HG02852 (cell line): Measurements from ENCODE around the gene LIPC.

Experiments used
- ATAC-seq: cut with Tn5 transposase; IDR thresholded peaks from one replicate; pipeline ENCODE4 v1.9.1; 2021; ENCODE audit warnings: mild to moderate bottlenecking, moderate library complexity; ENCODE audit not compliant: unreplicated experiment

The LIPC gene

DNA sequence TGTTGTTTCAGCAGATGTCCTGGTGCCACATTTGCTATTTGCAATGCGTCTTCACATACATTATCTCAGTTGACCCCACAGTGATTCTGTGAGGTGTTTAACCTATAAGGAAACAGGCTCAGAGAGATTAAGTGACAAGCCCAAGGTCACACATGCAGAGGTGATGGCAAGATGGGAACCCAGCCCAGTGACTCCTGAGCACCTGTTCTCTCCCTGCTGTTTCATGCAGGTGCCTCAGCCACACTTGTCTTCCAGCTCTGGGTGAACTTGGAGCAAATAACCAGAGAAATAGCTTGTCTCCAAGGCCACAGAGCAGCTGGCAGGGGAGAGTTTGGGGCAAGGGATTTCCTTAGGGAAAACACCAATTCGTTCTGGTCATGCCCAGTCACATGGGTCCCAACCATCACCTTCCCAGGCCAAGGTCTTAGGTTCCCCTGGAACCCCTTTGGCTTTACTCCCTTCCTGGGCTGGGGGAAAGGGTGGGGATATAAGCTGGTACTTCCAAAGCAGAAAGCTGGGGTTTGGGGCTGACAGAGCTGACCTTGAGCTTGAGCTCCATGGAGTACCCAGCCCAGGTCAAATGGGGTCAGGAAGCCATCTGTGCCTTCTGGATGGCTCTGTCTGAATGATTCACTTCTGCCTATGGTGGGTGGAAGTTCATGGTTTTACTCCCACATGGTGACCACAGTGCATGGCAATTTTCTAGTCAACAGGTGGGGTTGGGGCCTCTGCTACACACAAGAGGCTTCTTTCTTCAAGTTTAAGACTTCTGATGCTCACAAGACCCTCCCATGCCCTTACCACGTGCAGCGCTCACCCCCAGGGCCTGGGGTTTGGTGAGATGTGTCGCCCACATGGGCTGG, 22.4 kb downstream of the LIPC start:
- ATAC-seq, result peak; percentile 59

DNA sequence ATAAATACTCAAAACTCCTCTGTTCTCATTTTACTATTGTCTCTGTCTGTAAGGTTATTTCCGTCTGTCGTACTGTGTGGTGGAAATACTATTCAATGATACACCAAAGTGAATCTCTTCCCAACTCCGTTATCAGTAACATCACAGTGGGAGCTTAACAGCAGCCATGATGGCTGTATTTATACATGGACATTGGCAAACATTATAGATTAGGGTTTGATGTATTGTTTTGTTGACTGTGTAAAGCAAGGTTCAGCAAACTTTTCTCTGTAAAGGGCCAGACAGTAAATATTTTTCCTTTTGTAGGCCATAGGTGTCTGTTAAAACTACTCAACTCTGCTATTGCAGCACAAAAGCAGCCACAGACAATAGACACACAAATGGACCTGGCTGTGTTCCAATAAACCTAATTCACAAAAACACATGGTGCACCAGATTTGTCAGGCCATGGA, 23.2 kb downstream of the LIPC start:
- no peak for ATAC-seq

GRCh38 chr15:58457466-58457965, 25.7 kb downstream of the LIPC start:
- ATAC-seq, result peak; percentile 59

DNA sequence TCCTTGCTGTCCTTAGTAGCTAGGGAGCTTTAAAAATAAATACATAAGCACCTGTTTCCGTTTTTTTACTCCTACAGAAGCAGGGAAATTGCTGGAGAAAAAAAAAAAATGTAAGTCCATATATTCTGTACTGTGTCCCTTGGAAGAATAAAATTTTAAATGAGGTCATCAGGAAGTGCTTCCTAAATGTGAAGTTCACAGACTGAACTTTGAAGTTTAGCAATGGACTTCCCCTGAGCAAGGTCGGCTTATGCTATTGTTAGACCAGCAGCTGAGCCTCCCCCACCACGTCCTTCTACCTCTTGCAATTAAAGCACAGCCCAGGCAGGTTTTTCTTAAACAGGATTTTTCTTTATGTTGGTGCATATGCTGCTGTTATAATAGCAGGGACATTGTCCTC, 26.3 kb downstream of the LIPC start:
- ATAC-seq, result peak; percentile 37

GRCh38 chr15:58459045-58459444, 27.3 kb downstream of the LIPC start:
- no peak for ATAC-seq

DNA sequence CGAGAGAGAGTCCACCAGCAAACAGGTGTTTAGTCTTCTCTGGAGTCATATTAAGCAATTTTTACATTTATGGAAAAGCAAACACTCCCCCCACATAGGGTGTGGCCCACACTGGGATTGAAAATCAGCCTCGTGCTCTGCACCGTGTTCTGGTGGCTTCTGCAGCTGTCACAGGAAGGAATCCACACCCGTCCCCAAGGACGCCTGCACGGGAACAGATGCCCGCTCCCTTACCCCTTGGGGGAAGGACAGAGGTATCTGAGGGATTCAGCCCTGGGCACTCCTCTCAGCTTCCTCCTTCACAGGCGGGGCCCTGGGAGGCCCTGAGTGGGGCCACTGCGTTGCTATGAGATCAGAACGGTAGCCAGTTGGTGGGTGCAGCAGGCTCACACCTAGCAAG, 27.8 kb downstream of the LIPC start:
- ATAC-seq, result no peak

DNA sequence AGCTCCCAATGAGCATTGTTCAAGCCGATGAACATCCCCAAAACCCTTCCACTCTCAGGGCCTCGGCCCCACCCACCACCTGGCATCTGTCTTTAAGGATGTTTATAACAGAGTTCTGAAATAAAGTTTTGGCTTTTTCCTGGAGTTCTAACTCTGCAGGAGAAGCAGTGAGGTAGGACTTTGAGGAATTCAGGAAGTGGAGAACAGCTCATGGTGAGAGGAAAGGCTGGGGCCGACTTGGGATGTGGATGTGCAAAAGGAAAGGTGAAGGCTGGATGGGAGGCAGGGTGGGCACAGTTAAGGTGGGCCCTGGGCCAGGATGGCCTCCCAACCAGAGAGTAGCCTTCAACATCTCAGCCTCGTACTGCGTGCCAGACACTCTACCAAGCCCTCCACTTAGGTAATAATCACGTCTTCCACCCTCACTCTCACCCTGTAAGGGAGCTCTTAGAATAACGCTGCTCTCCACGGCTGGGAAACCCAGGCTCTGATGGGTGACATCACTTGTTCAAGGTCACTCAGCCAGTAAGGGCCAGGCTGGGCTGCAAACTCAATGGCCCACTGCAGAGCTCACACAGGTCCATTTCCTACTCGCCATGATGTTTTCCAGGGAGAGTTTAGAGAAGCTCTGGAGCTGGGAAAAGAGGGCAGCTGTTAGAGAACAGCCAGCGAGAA, 28.5 kb downstream of the LIPC start:
- no peak for ATAC-seq

- ATAC-seq, result no peak
Measured at GRCh38 chr15:58460872-58461271, 29.1 kb downstream of the LIPC start.

- no peak for ATAC-seq
Measured at GRCh38 chr15:58462547-58462946, 30.8 kb downstream of the LIPC start.

- no peak for ATAC-seq
Measured at GRCh38 chr15:58462973-58463663, 31.3 kb downstream of the LIPC start.

DNA sequence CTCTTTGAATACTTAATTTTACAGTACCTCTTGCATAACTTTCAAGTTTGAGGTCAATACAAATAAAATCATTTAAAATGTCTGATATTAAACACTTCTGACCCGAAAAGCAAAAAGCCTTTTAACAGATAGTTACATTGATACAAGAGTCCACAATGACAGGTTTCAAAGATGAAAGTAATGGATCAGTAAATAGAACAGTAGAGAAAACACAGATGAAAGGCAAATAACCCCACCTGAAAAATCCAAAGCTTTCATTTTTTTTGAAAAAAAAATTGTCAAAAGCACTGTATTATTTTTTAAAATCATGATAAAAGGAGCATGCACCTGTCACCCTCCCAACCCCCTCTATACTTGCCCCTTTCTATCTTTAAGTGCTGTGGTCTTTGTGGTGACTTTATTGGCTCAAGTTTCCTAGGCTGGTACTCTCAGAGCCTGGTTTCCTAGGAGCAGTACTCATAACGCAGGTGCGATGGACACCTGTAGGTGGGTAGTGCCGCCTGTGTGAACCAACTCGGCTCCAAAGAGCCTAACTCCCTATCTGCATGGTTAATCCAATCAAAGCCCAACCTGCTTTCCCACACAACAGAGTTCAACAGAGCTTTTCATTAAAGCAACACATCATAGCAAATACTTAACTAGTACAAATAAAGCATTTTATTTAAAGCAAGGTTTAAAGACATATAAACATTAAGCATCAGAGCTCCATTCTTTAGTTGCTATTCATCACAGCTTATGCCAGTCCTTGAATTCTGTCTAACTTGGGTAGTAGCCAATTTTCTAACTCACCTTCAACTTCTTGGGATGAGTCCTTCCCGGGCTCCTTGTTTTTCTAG, 32.2 kb downstream of the LIPC start:
- no peak for ATAC-seq

- no peak for ATAC-seq
Measured at GRCh38 chr15:58465070-58465469, 33.3 kb downstream of the LIPC start.

- ATAC-seq, result no peak
Measured at GRCh38 chr15:58465866-58466517, 34.2 kb downstream of the LIPC start.

GRCh38 chr15:58466566-58466965, 34.8 kb downstream of the LIPC start:
- no peak for ATAC-seq

- no peak for ATAC-seq
Measured at GRCh38 chr15:58467121-58467721, 35.4 kb downstream of the LIPC start.

DNA sequence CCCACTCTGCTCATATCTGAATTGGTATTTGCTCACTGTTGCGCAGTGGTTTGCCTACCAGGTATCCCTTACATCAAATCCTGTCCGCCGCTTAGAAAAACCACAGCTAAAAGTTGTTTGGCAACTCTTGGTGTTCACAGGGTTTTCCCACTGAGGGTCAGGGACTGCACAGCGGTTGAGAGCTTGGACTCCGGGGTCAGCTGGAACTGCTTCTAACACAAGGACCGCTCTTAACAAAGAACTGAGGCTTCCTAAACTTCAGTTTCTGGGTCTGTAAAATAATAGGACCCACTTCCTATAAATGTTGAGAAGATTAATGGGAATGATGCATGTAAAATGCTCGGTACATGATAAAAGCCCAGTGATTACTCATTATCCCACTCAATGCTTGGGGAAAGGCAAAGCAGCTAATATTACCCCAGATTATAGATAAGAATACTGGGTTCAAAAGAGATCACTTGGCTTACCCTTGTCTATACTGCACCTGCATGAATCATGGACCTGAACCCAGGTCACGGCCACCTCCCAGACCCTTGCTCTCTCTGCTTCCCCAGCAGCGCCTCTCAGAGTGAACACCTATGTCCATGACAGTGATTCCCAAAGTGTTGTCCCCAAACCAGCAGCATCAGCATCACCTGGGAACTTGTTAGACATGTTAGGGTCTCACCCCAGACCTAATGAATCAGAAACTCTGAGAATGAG, 36.1 kb downstream of the LIPC start:
- no peak for ATAC-seq

- no peak for ATAC-seq
Measured at GRCh38 chr15:58469432-58470353, 37.9 kb downstream of the LIPC start.

DNA sequence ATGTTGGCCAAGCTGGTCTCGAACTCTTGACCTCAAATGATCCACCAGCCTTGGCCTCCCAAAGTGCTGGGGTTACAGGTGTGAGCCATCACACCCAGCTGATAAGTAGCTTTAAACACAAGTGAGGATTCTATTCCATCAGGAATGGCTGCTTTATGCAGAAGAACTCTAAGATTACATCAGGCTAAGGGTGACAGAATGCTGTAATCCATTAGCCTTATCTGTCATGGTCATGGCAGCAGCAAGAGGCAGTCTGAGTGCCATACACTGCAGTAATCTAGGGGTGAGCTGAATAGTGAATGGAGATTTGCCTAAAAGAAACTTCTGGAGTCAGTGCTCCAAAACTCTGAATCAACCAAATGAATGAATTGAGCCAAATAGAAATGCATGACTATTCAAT, 39.6 kb downstream of the LIPC start:
- ATAC-seq, result no peak
